CD4-positive, CD25-positive, alpha-beta regulatory T cell (primary cell): ENCODE measurements around the gene KRTAP10-7. TPM values are rescaled to one million over a fixed set of nuclear protein-coding genes. Genes with fewer than 3 reads are reported as not detected.

Source experiments
- ATAC-seq, 2 donors: fragments of 150-1000 bp; cut with Tn5 transposase; one replicate each; pipeline ENCODE4 v1.10.0; 2021; ENCODE audit warnings: low read depth in 2 of 2, moderate number of reproducible peaks in 2 of 2, moderate library complexity in 1 of 2
- DNase-seq, 3 donors: peaks; one replicate each; pipeline versions ENCODE4 v3.0.0 to v3.0.0-alpha.2; 2012 to 2022; ENCODE audit warnings: mixed read lengths in 1 of 3
- H3K27ac ChIP-seq: one replicate; pipeline ENCODE4 v1.7.0; 2013; ENCODE audit warnings: mild to moderate bottlenecking, low read length; ENCODE audit not compliant: insufficient read depth, poor library complexity, severe bottlenecking
- H3K27me3 ChIP-seq: one replicate; pipeline ENCODE4 v1.7.0; 2013; ENCODE audit warnings: low read length; ENCODE audit not compliant: control insufficient read depth, insufficient read depth
- H3K36me3 ChIP-seq: one replicate; pipeline ENCODE4 v1.7.0; 2013; ENCODE audit warnings: mild to moderate bottlenecking, low read length, moderate library complexity; ENCODE audit not compliant: control insufficient read depth, insufficient read depth
- H3K4me1 ChIP-seq: 2 replicates; pipeline ENCODE4 v1.7.0; 2013; ENCODE audit warnings: mild to moderate bottlenecking, low read length; ENCODE audit not compliant: insufficient read depth, control insufficient read depth, poor library complexity, severe bottlenecking
- H3K4me3 ChIP-seq: one replicate; pipeline ENCODE4 v1.7.0; 2013; ENCODE audit warnings: low read depth, mild to moderate bottlenecking, low read length, moderate library complexity
- H3K9me3 ChIP-seq, 2 experiments: 1 replicate in 1 of 2; 2 replicates in 1 of 2; pipeline ENCODE4 v1.7.0; 2013; ENCODE audit warnings: low read length in 2 of 2, mild to moderate bottlenecking in 1 of 2, moderate library complexity in 1 of 2; ENCODE audit not compliant: control insufficient read depth in 2 of 2
- H3K27ac Mint-ChIP-seq, 3 donors: one replicate each; pipeline ENCODE4 v1.8.0; 2020 to 2022; ENCODE audit warnings: mild to moderate bottlenecking in 3 of 3, mixed read lengths in 3 of 3, moderate library complexity in 2 of 3
- H3K27me3 Mint-ChIP-seq: one replicate; pipeline ENCODE4 v1.8.0; 2022; ENCODE audit warnings: mild to moderate bottlenecking, mixed read lengths
- H3K36me3 Mint-ChIP-seq: one replicate; pipeline ENCODE4 v1.8.0; 2020; ENCODE audit warnings: mixed read lengths
- H3K4me1 Mint-ChIP-seq, 4 donors: one replicate each; pipeline ENCODE4 v1.8.0; 2020 to 2022; ENCODE audit warnings: mixed read lengths in 4 of 4, mild to moderate bottlenecking in 1 of 4
- H3K4me3 Mint-ChIP-seq, 4 donors: one replicate each; pipeline ENCODE4 v1.8.0; 2020 to 2022; ENCODE audit warnings: mild to moderate bottlenecking in 4 of 4, mixed read lengths in 4 of 4, moderate library complexity in 3 of 4
- H3K9me3 Mint-ChIP-seq, 7 donors: one replicate each; pipeline ENCODE4 v1.8.0; 2020 to 2022; ENCODE audit warnings: mixed read lengths in 7 of 7, mild to moderate bottlenecking in 3 of 7, moderate library complexity in 2 of 7
- polyA plus RNA-seq, 4 donors: library from polyadenylated mRNA; unstranded; fragments of 300-500 nt; fragmentation: Illumina TruSeq; gene quantifications; one replicate each; pipeline ENCODE4 v1.2.3, GENCODE V29; 2021
- total RNA-seq: library from RNA; stranded (reverse); gene quantifications from one replicate; pipeline ENCODE4 v1.2.3, GENCODE V29; 2022

The KRTAP10-7 gene
- total and polyA plus RNA-seq, 5 donors from 2014 or later: not detected

GRCh38 chr21:44568261-44568660 is 32.1 kb upstream of the KRTAP10-7 start:
- Histone ChIP-seq H3K4me3 (no peak overlapping the region), H3K27ac (no peak overlapping the region), H3K27me3 (no peaks in the 10 kb centered on the region), H3K4me1 (peaks cover 12% of the 10 kb centered on the region), H3K36me3 (no peaks in the 10 kb centered on the region), H3K9me3 (no peaks in the 10 kb centered on the region)
- Mint-ChIP-seq H3K9me3 (peaks cover 0 to 3% (median 1%) of the 10 kb centered on the region in 7 donors), H3K27ac (no peak overlapping the region), H3K4me1 (peaks cover 11 to 17% (median 14%) of the 10 kb centered on the region in 4 donors), H3K36me3 (no peaks in the 10 kb centered on the region), H3K27me3 (peaks cover 10% of the 10 kb centered on the region), H3K4me3 (no peak overlapping the region)
- DNase-seq (no peak), ATAC-seq (no peak)

- no peaks in the 10 kb centered on the region for H3K36me3 Mint-ChIP-seq
- no peak overlapping the region for H3K27ac Mint-ChIP-seq
- no peak for DNase-seq
- Histone ChIP-seq H3K4me3 (no peak overlapping the region), H3K36me3 (no peaks in the 10 kb centered on the region), H3K27ac (no peak overlapping the region), H3K4me1 (peaks cover 12% of the 10 kb centered on the region), H3K27me3 (no peaks in the 10 kb centered on the region), H3K9me3 (no peaks in the 10 kb centered on the region)
- H3K4me1 Mint-ChIP-seq: peaks cover 11 to 17% (median 14%) of the 10 kb centered on the region in 4 donors
- H3K9me3 Mint-ChIP-seq: peaks cover 0 to 3% (median 0%) of the 10 kb centered on the region in 7 donors
- no peak for ATAC-seq
- peaks cover 11% of the 10 kb centered on the region for H3K27me3 Mint-ChIP-seq
- no peak overlapping the region for H3K4me3 Mint-ChIP-seq
Observed at GRCh38 chr21:44568667-44569556, 31.5 kb upstream of the KRTAP10-7 start.

GRCh38 chr21:44569861-44570517 is 30.4 kb upstream of the KRTAP10-7 start:
- DNase-seq (no peak), ATAC-seq (no peak)
- H3K9me3 Mint-ChIP-seq: peaks cover 0 to 3% (median 0%) of the 10 kb centered on the region in 7 donors
- H3K36me3 Mint-ChIP-seq: no peaks in the 10 kb centered on the region
- Histone ChIP-seq H3K4me3 (no peak overlapping the region), H3K36me3 (no peaks in the 10 kb centered on the region), H3K27me3 (no peaks in the 10 kb centered on the region), H3K27ac (no peak overlapping the region), H3K4me1 (peaks cover 10% of the 10 kb centered on the region), H3K9me3 (no peaks in the 10 kb centered on the region)
- peaks cover 6 to 12% (median 6%) of the 10 kb centered on the region in 4 donors for H3K4me1 Mint-ChIP-seq
- H3K27me3 Mint-ChIP-seq: peaks cover 14% of the 10 kb centered on the region
- peak overlapping the region in 1 of 3 donors; percentile 60 for H3K27ac Mint-ChIP-seq
- no peak overlapping the region for H3K4me3 Mint-ChIP-seq

GRCh38 chr21:44571296-44571695 is 29.1 kb upstream of the KRTAP10-7 start:
- DNase-seq: no peak
- Histone ChIP-seq H3K27ac (no peak overlapping the region), H3K27me3 (no peaks in the 10 kb centered on the region), H3K4me3 (no peak overlapping the region), H3K9me3 (no peaks in the 10 kb centered on the region), H3K4me1 (peaks cover 5% of the 10 kb centered on the region), H3K36me3 (no peaks in the 10 kb centered on the region)
- H3K4me1 Mint-ChIP-seq: peaks cover 0 to 7% (median 0%) of the 10 kb centered on the region in 4 donors
- no peak overlapping the region for H3K27ac Mint-ChIP-seq
- no peak for ATAC-seq
- H3K36me3 Mint-ChIP-seq: no peaks in the 10 kb centered on the region
- peaks cover 23% of the 10 kb centered on the region for H3K27me3 Mint-ChIP-seq
- peaks cover 0 to 6% (median 1%) of the 10 kb centered on the region in 7 donors for H3K9me3 Mint-ChIP-seq
- no peak overlapping the region for H3K4me3 Mint-ChIP-seq

GRCh38 chr21:44571844-44572782 is 28.3 kb upstream of the KRTAP10-7 start:
- DNase-seq: no peak
- H3K9me3 Mint-ChIP-seq: peaks cover 0 to 11% (median 3%) of the 10 kb centered on the region in 7 donors
- Histone ChIP-seq H3K4me1 (peaks cover 5% of the 10 kb centered on the region), H3K4me3 (no peak overlapping the region), H3K27ac (no peak overlapping the region), H3K9me3 (peaks cover 6 to 8% of the 10 kb centered on the region in 2 experiments), H3K27me3 (no peaks in the 10 kb centered on the region), H3K36me3 (no peaks in the 10 kb centered on the region)
- H3K27ac Mint-ChIP-seq: no peak overlapping the region
- peaks cover 23% of the 10 kb centered on the region for H3K27me3 Mint-ChIP-seq
- no peak for ATAC-seq
- H3K4me1 Mint-ChIP-seq: peaks cover 0 to 7% (median 0%) of the 10 kb centered on the region in 4 donors
- no peak overlapping the region for H3K4me3 Mint-ChIP-seq
- H3K36me3 Mint-ChIP-seq: peaks cover 3% of the 10 kb centered on the region

- H3K36me3 Mint-ChIP-seq: peaks cover 6% of the 10 kb centered on the region
- peak overlapping the region in 1 of 3 donors; percentile 73 for H3K27ac Mint-ChIP-seq
- peaks cover 0 to 7% (median 0%) of the 10 kb centered on the region in 4 donors for H3K4me1 Mint-ChIP-seq
- Histone ChIP-seq H3K9me3 (peaks cover 11 to 12% of the 10 kb centered on the region in 2 experiments), H3K4me1 (peaks cover 5% of the 10 kb centered on the region), H3K36me3 (no peaks in the 10 kb centered on the region), H3K27me3 (no peaks in the 10 kb centered on the region), H3K4me3 (no peak overlapping the region), H3K27ac (no peak overlapping the region)
- H3K9me3 Mint-ChIP-seq: peaks cover 0 to 18% (median 1%) of the 10 kb centered on the region in 7 donors
- peaks cover 23% of the 10 kb centered on the region for H3K27me3 Mint-ChIP-seq
- ATAC-seq (no peak), DNase-seq (no peak)
- no peak overlapping the region for H3K4me3 Mint-ChIP-seq
Observed at GRCh38 chr21:44572959-44573583, 27.3 kb upstream of the KRTAP10-7 start.
